ENCODE data around the gene TUT1.

Gene TUT1

DNA sequence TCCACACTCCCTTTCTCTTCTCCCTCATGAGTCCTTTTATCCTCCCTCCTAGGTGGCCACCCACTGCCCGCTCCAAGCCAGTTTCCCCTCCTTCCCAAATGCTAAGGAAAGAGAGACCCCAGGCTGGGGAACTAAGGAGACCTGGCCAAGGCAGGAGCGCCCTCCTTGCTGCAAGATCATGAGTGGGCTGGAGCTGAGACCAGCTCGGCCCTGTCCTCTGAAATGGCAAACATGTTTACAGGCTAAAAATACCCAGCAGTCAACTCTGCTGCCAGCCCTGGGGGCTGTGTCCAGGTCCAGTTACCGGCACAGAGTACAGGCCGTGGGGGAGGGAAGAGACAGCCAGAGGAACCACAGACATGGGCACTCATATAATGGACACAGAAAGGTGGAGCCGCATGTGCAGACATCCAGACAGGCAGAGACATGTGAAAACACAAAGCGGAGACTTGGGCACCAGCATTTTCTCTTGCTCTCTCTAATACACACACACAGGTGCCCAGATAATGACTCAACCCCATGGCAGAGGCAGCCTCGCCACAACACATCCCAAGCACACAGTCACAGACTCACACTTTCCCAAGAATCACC lies 43.5 kb downstream of the TUT1 start:
- H3K4me3 ChIP-seq (ENCODE audit: low read depth, low read length), result peak overlapping the region; percentile 92
- TF ChIP-seq, protein P1, sequence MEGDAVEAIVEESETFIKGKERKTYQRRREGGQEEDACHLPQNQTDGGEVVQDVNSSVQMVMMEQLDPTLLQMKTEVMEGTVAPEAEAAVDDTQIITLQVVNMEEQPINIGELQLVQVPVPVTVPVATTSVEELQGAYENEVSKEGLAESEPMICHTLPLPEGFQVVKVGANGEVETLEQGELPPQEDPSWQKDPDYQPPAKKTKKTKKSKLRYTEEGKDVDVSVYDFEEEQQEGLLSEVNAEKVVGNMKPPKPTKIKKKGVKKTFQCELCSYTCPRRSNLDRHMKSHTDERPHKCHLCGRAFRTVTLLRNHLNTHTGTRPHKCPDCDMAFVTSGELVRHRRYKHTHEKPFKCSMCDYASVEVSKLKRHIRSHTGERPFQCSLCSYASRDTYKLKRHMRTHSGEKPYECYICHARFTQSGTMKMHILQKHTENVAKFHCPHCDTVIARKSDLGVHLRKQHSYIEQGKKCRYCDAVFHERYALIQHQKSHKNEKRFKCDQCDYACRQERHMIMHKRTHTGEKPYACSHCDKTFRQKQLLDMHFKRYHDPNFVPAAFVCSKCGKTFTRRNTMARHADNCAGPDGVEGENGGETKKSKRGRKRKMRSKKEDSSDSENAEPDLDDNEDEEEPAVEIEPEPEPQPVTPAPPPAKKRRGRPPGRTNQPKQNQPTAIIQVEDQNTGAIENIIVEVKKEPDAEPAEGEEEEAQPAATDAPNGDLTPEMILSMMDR (conservative IDR thresholded peaks at IDR 0.05; ENCODE audit: low read depth, low read length), result no peak
- no peak for DNase-seq (ENCODE audit: low read depth)

DNA sequence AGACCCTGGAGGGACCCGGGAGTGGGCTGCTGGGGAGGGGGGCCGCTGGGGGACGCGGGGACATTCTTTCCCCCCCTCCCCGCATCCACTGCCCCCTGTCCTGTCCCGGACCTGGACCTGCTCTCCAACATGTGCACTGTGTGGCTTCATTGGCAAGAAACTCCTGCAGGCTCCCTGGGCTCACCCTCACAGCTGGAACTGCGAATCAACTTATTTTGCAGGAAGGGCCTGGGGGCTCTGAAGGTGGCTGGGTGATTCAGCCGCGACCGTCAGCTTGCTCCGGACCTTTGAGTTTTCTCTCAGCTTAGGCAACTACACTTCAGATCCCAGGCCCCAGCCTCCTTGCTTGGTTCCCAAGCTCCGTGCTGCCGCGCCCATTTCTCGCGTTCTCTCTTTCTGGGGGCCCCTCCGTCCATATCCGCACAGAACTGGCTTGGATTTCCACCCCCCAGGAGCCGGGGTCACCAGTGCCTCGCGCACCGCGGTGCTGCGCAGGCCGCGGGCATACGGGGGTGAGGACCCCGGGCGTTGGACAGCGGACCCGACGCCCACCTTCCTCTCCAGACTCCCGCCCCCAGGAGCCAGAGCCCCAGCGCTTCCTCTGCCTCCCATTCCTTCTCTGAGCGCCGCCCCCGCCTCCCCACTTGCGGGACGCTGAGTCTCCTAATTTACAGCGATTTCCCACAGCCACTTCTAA lies 44.2 kb downstream of the TUT1 start:
- peak; percentile 64 for DNase-seq (ENCODE audit: low read depth)
- TF ChIP-seq, protein P1 (conservative IDR thresholded peaks at IDR 0.05; ENCODE audit: low read depth, low read length), result no peak

DNA sequence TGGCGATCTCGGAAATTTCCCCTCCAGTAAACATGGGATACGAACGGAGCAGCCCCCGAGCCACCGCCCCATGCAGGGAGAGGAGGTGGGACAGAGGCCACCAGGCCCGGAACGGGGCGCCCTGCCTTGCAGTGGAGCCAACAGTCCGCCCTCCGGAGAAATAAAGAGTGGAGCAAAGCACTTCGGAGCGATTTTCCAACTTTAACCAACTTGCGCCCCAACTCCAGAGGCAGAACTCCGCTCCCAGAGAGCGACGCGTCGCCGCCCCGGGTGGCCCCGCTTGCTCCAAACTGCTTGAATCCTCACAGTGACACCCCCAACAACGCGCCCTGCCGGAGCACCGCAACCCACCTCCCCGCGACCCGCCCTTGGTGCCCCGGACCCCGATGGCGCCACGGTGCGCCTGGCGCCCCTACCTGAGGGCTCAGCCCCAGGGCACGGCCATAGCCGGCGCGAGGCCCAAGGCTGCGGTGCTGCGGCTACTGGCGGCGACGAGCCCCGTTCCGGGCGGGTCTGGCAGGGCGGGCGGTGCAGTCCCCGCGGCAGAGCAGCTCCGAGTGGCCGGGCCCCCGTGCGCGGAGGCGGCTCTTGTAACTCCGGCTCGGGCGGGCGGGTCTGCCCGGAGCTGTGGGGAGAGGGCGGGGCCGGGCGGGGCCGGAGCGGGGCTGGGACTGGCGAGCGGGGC lies 44.9 kb downstream of the TUT1 start, which contains the start of gene AHNAK:
TSS of gene AHNAK (minus strand) at position 563 of the 685 bp plus-strand sequence. CDS start 10,708 bp downstream, outside the sequence.
- peak; percentile 67 for DNase-seq (ENCODE audit: low read depth)
- TF ChIP-seq, protein P1 (conservative IDR thresholded peaks at IDR 0.05; ENCODE audit: low read depth, low read length), result no peak
- H3K4me3 ChIP-seq (ENCODE audit: low read depth, low read length), result peak within 1 kb of the TSS; percentile 92

More for the DNA sequence above, 44.2 kb downstream of the TUT1 start:
- H3K4me3 ChIP-seq (ENCODE audit: low read depth, low read length), result peak overlapping the region; percentile 92

DNA sequence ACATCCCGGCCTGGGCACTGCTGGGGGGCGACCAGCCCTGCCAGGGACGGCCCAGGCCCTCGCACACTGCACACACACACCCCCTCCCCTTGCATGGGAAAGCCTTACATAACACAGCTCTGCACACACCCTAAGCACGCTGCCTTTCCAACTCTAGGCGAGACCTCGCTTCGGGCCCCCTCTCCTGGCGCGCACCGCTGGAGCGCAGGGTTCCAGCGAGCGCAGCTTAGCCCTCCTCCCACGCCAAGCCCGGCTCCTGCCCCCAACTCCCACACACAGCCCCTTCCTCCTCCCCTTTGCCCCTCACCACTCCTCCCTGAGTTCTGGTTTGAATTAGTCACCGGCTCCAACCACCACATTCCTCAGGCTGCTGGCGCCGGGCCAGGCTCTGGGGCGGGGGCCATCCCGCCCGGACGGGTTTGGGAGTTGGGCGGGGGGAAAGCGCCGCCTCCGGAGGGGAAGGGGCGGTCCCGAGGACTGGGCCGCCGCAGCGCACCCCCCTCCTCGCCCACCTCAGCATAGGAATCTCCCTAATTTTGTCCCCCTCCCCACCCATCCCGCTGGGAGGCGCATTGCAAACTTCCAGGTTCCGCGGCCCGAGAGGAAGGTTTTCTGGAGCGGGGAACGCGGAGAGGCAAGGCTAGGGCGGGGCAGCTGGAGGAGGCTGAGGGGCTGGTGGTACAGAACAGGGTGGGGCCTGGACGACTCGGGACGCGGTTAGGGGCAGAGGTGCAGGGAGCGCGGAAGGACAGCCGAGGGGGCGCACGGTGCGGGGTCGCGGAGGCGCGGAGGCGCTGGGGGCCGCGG lies 45.7 kb downstream of the TUT1 start:
- DNase-seq (ENCODE audit: low read depth), result peak; percentile 93
- TF ChIP-seq, protein P1 (conservative IDR thresholded peaks at IDR 0.05; ENCODE audit: low read depth, low read length), result peak; percentile 23
- peak overlapping the region; percentile 92 for H3K4me3 ChIP-seq (ENCODE audit: low read depth, low read length)

DNA sequence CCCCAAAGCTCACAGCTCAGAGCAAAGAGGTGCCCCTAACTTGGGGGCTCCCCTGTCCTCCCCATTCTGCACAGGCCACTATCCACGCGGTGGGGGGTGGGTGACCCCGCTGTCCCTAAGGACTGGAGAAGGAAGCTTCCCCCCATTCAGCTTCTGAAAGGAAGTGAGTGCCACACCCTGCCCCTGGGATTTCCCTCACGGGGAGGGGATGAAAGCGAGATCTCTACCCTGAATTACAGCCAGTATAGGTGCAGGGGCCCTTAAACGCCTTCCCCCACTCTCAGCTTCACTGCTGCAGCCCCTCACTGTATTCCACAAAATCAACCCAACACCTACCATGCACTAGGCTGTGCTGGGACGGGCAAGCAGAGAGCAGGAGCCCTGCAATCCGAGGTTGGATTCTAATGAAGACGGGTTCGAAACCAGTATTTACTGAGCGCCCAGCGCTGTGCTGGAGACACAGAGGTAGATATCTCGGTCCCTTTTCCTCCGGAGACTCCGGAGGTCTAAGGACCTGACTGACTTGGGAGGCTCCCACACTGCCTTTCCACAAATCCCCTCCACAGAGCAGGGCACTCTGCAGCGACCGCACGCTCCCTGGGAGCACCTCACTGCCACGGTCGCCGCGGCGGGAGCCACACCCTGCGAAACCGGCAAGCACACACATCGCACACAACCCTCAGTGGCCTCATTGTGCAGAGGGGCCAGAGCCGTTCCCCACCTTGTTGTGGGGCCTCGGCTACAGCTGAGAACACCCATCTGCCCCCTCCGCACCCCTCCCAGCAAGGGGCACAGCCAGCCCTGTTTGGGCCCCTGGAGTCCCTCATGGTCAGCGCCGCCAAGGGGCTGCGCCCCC lies 46.5 kb downstream of the TUT1 start:
- peak overlapping the region; percentile 92 for H3K4me3 ChIP-seq (ENCODE audit: low read depth, low read length)
- DNase-seq (ENCODE audit: low read depth), result no peak
- TF ChIP-seq, protein P1 (conservative IDR thresholded peaks at IDR 0.05; ENCODE audit: low read depth, low read length), result no peak

All from choroid plexus epithelial cell (primary cell).